SK-N-MC (cell line): ENCODE measurements around the gene HCAR2.

ENCODE experiments used
- EZH2 ChIP-seq: fragments of 200-600 bp; sonication (generic); IDR thresholded peaks from one replicate; pipeline ENCODE4 v1.6.1; 2017; ENCODE audit warnings: antibody characterized with exemption
- FOXP2 ChIP-seq: optimal IDR thresholded peaks from 2 replicates; pipeline ENCODE3; 2011; ENCODE audit warnings: mild to moderate bottlenecking, moderate library complexity; ENCODE audit not compliant: insufficient read depth; ENCODE audit errors: extremely low read length, control extremely low read depth
- POLR2AphosphoS5 ChIP-seq: IDR thresholded peaks from 2 replicates; pipeline ENCODE4 v1.6.1; 2012; ENCODE audit warnings: mild to moderate bottlenecking, low read depth, low read length, borderline replicate concordance

GRCh38 chr12:122656298-122656697 is 46.9 kb downstream of the HCAR2 start:
- no peak for TF ChIP-seq EZH2
- TF ChIP-seq POLR2AphosphoS5: no peak
- TF ChIP-seq FOXP2: no peak
